Neural cell (in vitro differentiated cells): Measurements from ENCODE around the gene FXYD4. TPM values are rescaled to one million over a fixed set of nuclear protein-coding genes. Genes with fewer than 3 reads are reported as not detected.

ENCODE experiments used
- H2AFZ ChIP-seq: fragments of 200-600, 300-800 bp; sonication (generic), shearing (Covaris generic); 2 replicates; pipeline ENCODE4 v1.6.0; 2014; ENCODE audit warnings: low read depth, mild to moderate bottlenecking, antibody characterized with exemption, low read length, moderate library complexity
- H3F3A ChIP-seq: fragments of 200-600 bp; shearing (Covaris generic); 2 replicates; pipeline ENCODE4 v1.6.1; 2016; ENCODE audit warnings: mild to moderate bottlenecking, moderate library complexity, mixed read lengths, antibody characterized with exemption, low read length; ENCODE audit not compliant: insufficient read depth, poor library complexity, severe bottlenecking
- H3K27ac ChIP-seq: fragments of 200-600, 300-800 bp; sonication (generic), shearing (Covaris generic); 2 replicates; pipeline ENCODE4 v1.5.1; 2014; ENCODE audit warnings: mild to moderate bottlenecking, low read length, moderate library complexity
- H3K27me3 ChIP-seq: fragments of 300-800, 200-600 bp; sonication (generic), shearing (Covaris generic); 2 replicates; pipeline ENCODE4 v1.6.0; 2014; ENCODE audit warnings: mild to moderate bottlenecking, low read depth, low read length, moderate library complexity; ENCODE audit not compliant: insufficient read depth
- H3K36me3 ChIP-seq: fragments of 300-800, 200-600 bp; sonication (generic), shearing (Covaris generic); 2 replicates; pipeline ENCODE4 v1.5.1; 2014; ENCODE audit warnings: mild to moderate bottlenecking, antibody characterized with exemption, low read length, moderate library complexity; ENCODE audit not compliant: insufficient read depth
- H3K4me2 ChIP-seq: fragments of 300-800, 200-600 bp; sonication (generic), shearing (Covaris generic); 2 replicates; pipeline ENCODE4 v1.6.0; 2014; ENCODE audit warnings: mild to moderate bottlenecking, low read length
- H3K4me3 ChIP-seq: fragments of 300-800, 200-600 bp; sonication (generic), shearing (Covaris generic); 2 replicates; pipeline ENCODE4 v1.5.1; 2014; ENCODE audit warnings: mild to moderate bottlenecking, low read length, moderate library complexity
- H3K79me2 ChIP-seq: fragments of 200-600 bp; shearing (Covaris generic); replicated peaks from 2 replicates; pipeline ENCODE4 v1.6.0; 2014; ENCODE audit warnings: mild to moderate bottlenecking, low read length, moderate library complexity; ENCODE audit not compliant: insufficient read depth
- H3K9ac ChIP-seq: fragments of 300-800, 200-600 bp; sonication (generic), shearing (Covaris generic); 2 replicates; pipeline ENCODE4 v1.6.1; 2016; ENCODE audit warnings: mild to moderate bottlenecking, low read length, mixed read lengths
- H3K9me2 ChIP-seq: fragments of 200-600 bp; shearing (Covaris generic); 2 replicates; pipeline ENCODE4 v1.6.1; 2016; ENCODE audit warnings: mild to moderate bottlenecking, low read length, mixed read lengths; ENCODE audit not compliant: insufficient read depth
- H3K9me3 ChIP-seq: fragments of 200-600, 300-800 bp; sonication (generic), shearing (Covaris generic); 2 replicates; pipeline ENCODE4 v1.6.1; 2016; ENCODE audit warnings: mild to moderate bottlenecking, mixed run types, low read length, moderate library complexity, mixed read lengths
- H4K20me1 ChIP-seq: fragments of 200-600 bp; shearing (Covaris generic); 2 replicates; pipeline ENCODE4 v1.6.1; 2016; ENCODE audit warnings: mild to moderate bottlenecking, mixed run types; ENCODE audit not compliant: insufficient read depth
- CTCF ChIP-seq: fragments of 450-650 bp; IDR thresholded peaks from 2 replicates; pipeline ENCODE4 v1.5.1; 2014; ENCODE audit warnings: antibody characterized with exemption, mild to moderate bottlenecking, moderate library complexity; ENCODE audit not compliant: poor library complexity, severe bottlenecking
- EP300 ChIP-seq: fragments of 450-650 bp; conservative IDR thresholded peaks from 2 replicates; pipeline ENCODE4 v1.6.1; 2014; ENCODE audit warnings: antibody characterized with exemption, mild to moderate bottlenecking, moderate library complexity; ENCODE audit not compliant: poor library complexity, severe bottlenecking
- EZH2 ChIP-seq: fragments of 200-600, 300-800 bp; shearing (Covaris generic), sonication (generic); IDR thresholded peaks from 2 replicates; pipeline ENCODE4 v1.6.1; 2014; ENCODE audit warnings: antibody characterized with exemption, low read length, borderline replicate concordance, mild to moderate bottlenecking; ENCODE audit not compliant: insufficient read depth, poor library complexity, severe bottlenecking
- MXI1 ChIP-seq: fragments of 450-650 bp; conservative IDR thresholded peaks from 2 replicates; pipeline ENCODE4 v1.6.1; 2014; ENCODE audit warnings: antibody characterized with exemption, mild to moderate bottlenecking; ENCODE audit not compliant: poor library complexity, severe bottlenecking
- POLR2AphosphoS5 ChIP-seq: IDR thresholded peaks from 2 replicates; pipeline ENCODE4 v1.6.1; 2012
- RAD21 ChIP-seq: fragments of 450-650 bp; conservative IDR thresholded peaks from 2 replicates; pipeline ENCODE4 v1.6.1; 2014; ENCODE audit warnings: antibody characterized with exemption, mild to moderate bottlenecking, moderate library complexity
- REST ChIP-seq: IDR thresholded peaks from 2 replicates; pipeline ENCODE4 v1.6.1; 2012; ENCODE audit warnings: borderline replicate concordance
- SMC3 ChIP-seq: fragments of 450-650 bp; conservative IDR thresholded peaks from 2 replicates; pipeline ENCODE4 v1.6.1; 2014; ENCODE audit warnings: antibody characterized with exemption, mild to moderate bottlenecking, moderate library complexity; ENCODE audit not compliant: poor library complexity
- TAF1 ChIP-seq: IDR thresholded peaks from 2 replicates; pipeline ENCODE4 v1.6.1; 2012; ENCODE audit warnings: low read depth
- polyA minus RNA-seq: library from RNA; depleted of rRNA, polyadenylated mRNA; stranded (reverse); fragments of >200 nt; gene quantifications from 2 replicates; pipeline ENCODE4 v1.2.3, GENCODE V29; 2014
- polyA plus RNA-seq: library from polyadenylated mRNA; depleted of rRNA; stranded (reverse); fragments of >200 nt; gene quantifications from 2 replicates; pipeline ENCODE4 v1.2.3, GENCODE V29; 2014

Gene FXYD4
- polyA plus RNA-seq: not detected in 2 replicates
- not detected in 2 replicates for polyA minus RNA-seq

GRCh38 chr10:43371418-43371817, at the start of gene FXYD4:
TSS of gene FXYD4 (plus strand) at chr10:43371636. CDS start at chr10:43373747, 2,111 bp downstream.
- Histone ChIP-seq H3K9me3 (no peaks in the 10 kb centered on the region), H3K9me2 (no peaks in the 10 kb centered on the region), H2AFZ (no peak within 1 kb of the TSS), H3F3A (no peaks in the 10 kb centered on the region), H4K20me1 (no peaks in the 10 kb centered on the region), H3K27ac (no peak within 1 kb of the TSS), H3K27me3 (no peaks in the 10 kb centered on the region), H3K9ac (no peak within 1 kb of the TSS), H3K79me2 (no peaks in the 10 kb centered on the region), H3K4me2 (no peak within 1 kb of the TSS), H3K36me3 (no peaks in the 10 kb centered on the region), H3K4me3 (no peak within 1 kb of the TSS)
- no peak for TF ChIP-seq MXI1
- no peak for TF ChIP-seq TAF1
- no peak for TF ChIP-seq EP300
- TF ChIP-seq EZH2: no peak
- no peak for TF ChIP-seq RAD21
- TF ChIP-seq CTCF: no peak
- no peak for TF ChIP-seq REST
- no peak for TF ChIP-seq SMC3
- TF ChIP-seq POLR2AphosphoS5: no peak

- Histone ChIP-seq H3K36me3 (no peaks in the 10 kb centered on the region), H3K9ac (no peak overlapping the region), H3K4me3 (peak overlapping the region; percentile 61), H3K27me3 (no peaks in the 10 kb centered on the region), H2AFZ (peak overlapping the region; percentile 23), H3K79me2 (no peaks in the 10 kb centered on the region), H3K9me3 (no peaks in the 10 kb centered on the region), H3K4me2 (no peak overlapping the region), H4K20me1 (no peaks in the 10 kb centered on the region), H3K27ac (no peak overlapping the region), H3K9me2 (no peaks in the 10 kb centered on the region), H3F3A (no peaks in the 10 kb centered on the region)
- no peak for TF ChIP-seq EP300
- TF ChIP-seq SMC3: no peak
Observed at GRCh38 chr10:43322331-43322730, 49.1 kb upstream of the FXYD4 start.

GRCh38 chr10:43322769-43323168, 48.7 kb upstream of the FXYD4 start:
- Histone ChIP-seq H3K27me3 (no peaks in the 10 kb centered on the region), H2AFZ (peak overlapping the region; percentile 23), H3K9ac (no peak overlapping the region), H4K20me1 (no peaks in the 10 kb centered on the region), H3K36me3 (no peaks in the 10 kb centered on the region), H3F3A (no peaks in the 10 kb centered on the region), H3K4me2 (no peak overlapping the region), H3K27ac (no peak overlapping the region), H3K9me2 (no peaks in the 10 kb centered on the region), H3K79me2 (no peaks in the 10 kb centered on the region), H3K4me3 (peak overlapping the region; percentile 61), H3K9me3 (no peaks in the 10 kb centered on the region)
- TF ChIP-seq MXI1 (peak; percentile 37), TAF1 (no peak), POLR2AphosphoS5 (peak; percentile 40), CTCF (no peak)
